Mononuclear cell (primary cell): ENCODE data around the gene SYT11. TPM values are rescaled to one million over a fixed set of nuclear protein-coding genes. Genes with fewer than 3 reads are reported as not detected.
"Not testable (repeated sequence)": the region's sequence is repeated elsewhere in the genome, so short reads cannot be mapped to it uniquely, and the experiment has no call there.

Experiments used
- H3K27me3 ChIP-seq: 2 replicates; pipeline ENCODE4 v1.6.0; 2011; ENCODE audit warnings: low read length, control low read depth; ENCODE audit not compliant: insufficient read depth
- H3K4me1 ChIP-seq: 2 replicates; pipeline ENCODE4 v1.5.1; 2011; ENCODE audit warnings: mild to moderate bottlenecking, low read length, control low read depth; ENCODE audit not compliant: insufficient read depth
- H3K4me3 ChIP-seq: 2 replicates; pipeline ENCODE4 v1.5.1; 2011; ENCODE audit warnings: mild to moderate bottlenecking, low read length, moderate library complexity
- H3K9me3 ChIP-seq: 2 replicates; pipeline ENCODE4 v1.5.1; 2011; ENCODE audit warnings: low read depth, mild to moderate bottlenecking, control low read depth, low read length
- total RNA-seq: library from RNA; depleted of rRNA; stranded (reverse); fragments of >200 nt; gene quantifications from one replicate; pipeline ENCODE4 v1.2.3, GENCODE V29; 2012

Gene SYT11
- total RNA-seq, 1 donor = 12.0 TPM

- Histone ChIP-seq H3K27me3 (no peaks in the 10 kb centered on the region), H3K9me3 (no peaks in the 10 kb centered on the region), H3K4me3 (no peak overlapping the region), H3K4me1 (no peaks in the 10 kb centered on the region)
These were observed 22.9 kb downstream of the SYT11 start for GRCh38 chr1:155882235-155882634.

- Histone ChIP-seq H3K27me3 (no peaks in the 10 kb centered on the region), H3K4me3 (no peak overlapping the region), H3K9me3 (no peaks in the 10 kb centered on the region), H3K4me1 (no peaks in the 10 kb centered on the region)
These were observed 23.4 kb downstream of the SYT11 start for GRCh38 chr1:155882766-155883165.

- H3K4me1 ChIP-seq = no peaks in the 10 kb centered on the region
- no peak overlapping the region for H3K4me3 ChIP-seq
- no peaks in the 10 kb centered on the region for H3K27me3 ChIP-seq
- no peaks in the 10 kb centered on the region for H3K9me3 ChIP-seq
These were observed 24.9 kb downstream of the SYT11 start for GRCh38 chr1:155884031-155884960.

- Histone ChIP-seq H3K4me3 (no peak overlapping the region), H3K27me3 (no peaks in the 10 kb centered on the region), H3K9me3 (no peaks in the 10 kb centered on the region), H3K4me1 (no peaks in the 10 kb centered on the region)
These were observed 25.6 kb downstream of the SYT11 start for GRCh38 chr1:155884982-155885381.

GRCh38 chr1:155888481-155888880 is 29.1 kb downstream of the SYT11 start:
- Histone ChIP-seq H3K9me3 (no peaks in the 10 kb centered on the region), H3K27me3 (no peaks in the 10 kb centered on the region), H3K4me3 (no peak overlapping the region), H3K4me1 (peaks cover 8% of the 10 kb centered on the region)

GRCh38 chr1:155889566-155889965 is 30.2 kb downstream of the SYT11 start:
- no peaks in the 10 kb centered on the region for H3K9me3 ChIP-seq
- H3K4me1 ChIP-seq = peaks cover 14% of the 10 kb centered on the region
- H3K27me3 ChIP-seq = no peaks in the 10 kb centered on the region
- H3K4me3 ChIP-seq = no peak overlapping the region

GRCh38 chr1:155890251-155890650 is 30.9 kb downstream of the SYT11 start:
- peaks cover 14% of the 10 kb centered on the region for H3K4me1 ChIP-seq
- no peak overlapping the region for H3K4me3 ChIP-seq
- H3K9me3 ChIP-seq = no peaks in the 10 kb centered on the region
- no peaks in the 10 kb centered on the region for H3K27me3 ChIP-seq

- peaks cover 14% of the 10 kb centered on the region for H3K4me1 ChIP-seq
These were observed 33.4 kb downstream of the SYT11 start for GRCh38 chr1:155892796-155893195.

GRCh38 chr1:155893389-155894142 is 34.2 kb downstream of the SYT11 start:
- no peaks in the 10 kb centered on the region for H3K9me3 ChIP-seq
- H3K27me3 ChIP-seq = no peaks in the 10 kb centered on the region
- H3K4me1 ChIP-seq = peaks cover 14% of the 10 kb centered on the region
- H3K4me3 ChIP-seq = no peak overlapping the region

More at GRCh38 chr1:155892796-155893195, 33.4 kb downstream of the SYT11 start:
- Histone ChIP-seq H3K27me3 (no peaks in the 10 kb centered on the region), H3K4me3 (no peak overlapping the region), H3K9me3 (no peaks in the 10 kb centered on the region)

GRCh38 chr1:155895617-155896016 is 36.2 kb downstream of the SYT11 start:
- H3K4me1 ChIP-seq = peaks cover 14% of the 10 kb centered on the region
- not testable (repeated sequence) for H3K9me3 ChIP-seq, H3K4me3 ChIP-seq, H3K27me3 ChIP-seq

- not testable (repeated sequence) for H3K9me3 ChIP-seq, H3K27me3 ChIP-seq, H3K4me3 ChIP-seq
- peaks cover 14% of the 10 kb centered on the region for H3K4me1 ChIP-seq
These were observed 37.1 kb downstream of the SYT11 start for GRCh38 chr1:155896476-155896875.

- Histone ChIP-seq H3K4me3 (no peak overlapping the region), H3K4me1 (peaks cover 13% of the 10 kb centered on the region), H3K9me3 (no peaks in the 10 kb centered on the region), H3K27me3 (no peaks in the 10 kb centered on the region)
These were observed 38.4 kb downstream of the SYT11 start for GRCh38 chr1:155897746-155898145.

- Histone ChIP-seq H3K4me3 (no peak overlapping the region), H3K4me1 (peaks cover 2% of the 10 kb centered on the region), H3K9me3 (no peaks in the 10 kb centered on the region), H3K27me3 (no peaks in the 10 kb centered on the region)
These were observed 39.5 kb downstream of the SYT11 start for GRCh38 chr1:155898888-155899287.

GRCh38 chr1:155899683-155900082 is 40.3 kb downstream of the SYT11 start:
- Histone ChIP-seq H3K4me1 (no peaks in the 10 kb centered on the region), H3K9me3 (no peaks in the 10 kb centered on the region), H3K27me3 (no peaks in the 10 kb centered on the region), H3K4me3 (no peak overlapping the region)

- no peaks in the 10 kb centered on the region for H3K4me1 ChIP-seq
- no peak overlapping the region for H3K4me3 ChIP-seq
- H3K9me3 ChIP-seq = no peaks in the 10 kb centered on the region
- H3K27me3 ChIP-seq = no peaks in the 10 kb centered on the region
These were observed 40.8 kb downstream of the SYT11 start for GRCh38 chr1:155900161-155900560.
